ENCODE data around the gene CCT8L2.
"Not testable (repeated sequence)": the region's sequence is repeated elsewhere in the genome, so short reads cannot be mapped to it uniquely, and the experiment has no call there.

CCT8L2 gene

DNA sequence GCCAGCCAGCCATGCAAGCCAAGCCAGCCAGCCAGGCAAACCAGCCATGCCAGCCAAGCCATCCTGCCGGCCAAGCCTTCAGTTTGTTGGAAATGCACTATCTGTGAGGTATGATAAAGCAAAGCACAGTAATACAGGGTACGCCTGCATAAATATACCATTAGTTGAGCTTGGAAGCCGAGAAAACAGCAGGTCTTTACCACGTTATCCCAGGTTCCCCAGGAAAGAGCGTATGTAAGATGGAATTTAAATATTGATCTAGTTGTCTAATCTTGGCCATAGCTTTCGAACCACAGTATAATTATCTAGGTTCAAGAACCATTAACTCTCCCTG lies 24.2 kb downstream of the CCT8L2 start:
- Histone ChIP-seq H3K4me1 (ENCODE audit: insufficient read depth, low read length, severe bottlenecking) (no peaks in the 10 kb centered on the region), H3K27me3 (ENCODE audit: insufficient read depth, low read length) (no peaks in the 10 kb centered on the region), H3K9me2 (ENCODE audit: low read depth, low read length) (no peaks in the 10 kb centered on the region), H3F3A (ENCODE audit: insufficient read depth, low read length) (no peaks in the 10 kb centered on the region), H3K9me3 (ENCODE audit: low read length) (no peaks in the 10 kb centered on the region), H3K9ac (ENCODE audit: low read length) (no peak overlapping the region), H3K36me3 (ENCODE audit: insufficient read depth, low read length) (no peaks in the 10 kb centered on the region), H3K79me2 (ENCODE audit: insufficient read depth, low read length) (no peaks in the 10 kb centered on the region), H3K4me3 (ENCODE audit: low read depth, low read length, poor library complexity, severe bottlenecking) (no peak overlapping the region), H4K20me1 (ENCODE audit: insufficient read depth, low read length) (no peaks in the 10 kb centered on the region), H3K4me2 (ENCODE audit: low read length) (no peak overlapping the region), H3K27ac (ENCODE audit: low read depth, low read length, poor library complexity, severe bottlenecking) (no peak overlapping the region), H2AFZ (ENCODE audit: low read length) (no peak overlapping the region)
- TF ChIP-seq CTCF (IDR thresholded peaks at IDR 0.05; ENCODE audit: low read length) (no peak), EZH2 (IDR thresholded peaks at IDR 0.05; ENCODE audit: borderline replicate concordance, low read length) (no peak)

DNA sequence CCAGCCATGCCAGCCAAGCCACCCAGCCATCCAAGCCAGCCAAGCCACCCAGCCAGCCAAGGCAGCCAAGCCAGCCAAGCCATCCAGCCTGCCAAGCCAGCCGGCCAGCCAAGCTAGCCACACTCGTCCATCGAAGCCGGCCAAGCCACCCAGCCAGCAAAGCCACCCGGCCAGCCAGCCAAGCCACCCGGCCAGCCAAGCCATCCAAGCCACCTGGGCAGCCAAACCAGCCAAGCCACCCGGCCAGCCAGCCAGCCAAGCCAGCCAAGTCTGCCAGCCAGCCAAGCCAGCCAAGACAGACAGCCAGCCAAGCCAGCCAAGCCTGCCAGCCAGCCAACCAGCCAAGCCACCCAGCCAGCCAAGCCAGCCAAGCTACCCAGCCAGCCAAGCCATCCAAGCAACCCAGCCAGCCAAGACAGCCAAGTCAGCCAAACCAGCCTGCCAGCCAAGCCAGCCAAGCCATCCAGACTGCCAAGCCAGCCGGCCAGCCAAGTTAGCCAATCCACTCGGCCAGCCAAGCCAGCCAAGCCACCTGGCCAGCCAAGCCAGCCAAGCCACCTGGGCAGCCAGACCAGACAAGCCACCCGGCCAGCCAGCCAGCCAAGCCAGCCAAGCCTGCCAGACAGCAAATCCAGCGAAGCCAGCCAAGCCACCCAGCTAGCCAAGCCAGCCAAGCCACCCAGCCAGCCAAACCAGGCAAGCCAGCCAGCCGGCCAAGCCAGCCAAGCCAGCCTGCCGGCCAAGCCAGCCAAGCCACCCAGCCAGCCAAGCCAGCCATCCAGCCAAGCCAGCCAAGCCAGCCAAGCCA lies 24.8 kb downstream of the CCT8L2 start:
- H3K27ac ChIP-seq (ENCODE audit: low read depth, low read length, poor library complexity, severe bottlenecking); H3K4me3 ChIP-seq (ENCODE audit: low read depth, low read length, poor library complexity, severe bottlenecking); H4K20me1 ChIP-seq (ENCODE audit: insufficient read depth, low read length); H3F3A ChIP-seq (ENCODE audit: insufficient read depth, low read length); H3K79me2 ChIP-seq (ENCODE audit: insufficient read depth, low read length); H3K4me2 ChIP-seq (ENCODE audit: low read length); H3K9ac ChIP-seq (ENCODE audit: low read length); H3K9me3 ChIP-seq (ENCODE audit: low read length); H3K27me3 ChIP-seq (ENCODE audit: insufficient read depth, low read length); H2AFZ ChIP-seq (ENCODE audit: low read length); H3K36me3 ChIP-seq (ENCODE audit: insufficient read depth, low read length); H3K4me1 ChIP-seq (ENCODE audit: insufficient read depth, low read length, severe bottlenecking); H3K9me2 ChIP-seq (ENCODE audit: low read depth, low read length): not testable (repeated sequence)

DNA sequence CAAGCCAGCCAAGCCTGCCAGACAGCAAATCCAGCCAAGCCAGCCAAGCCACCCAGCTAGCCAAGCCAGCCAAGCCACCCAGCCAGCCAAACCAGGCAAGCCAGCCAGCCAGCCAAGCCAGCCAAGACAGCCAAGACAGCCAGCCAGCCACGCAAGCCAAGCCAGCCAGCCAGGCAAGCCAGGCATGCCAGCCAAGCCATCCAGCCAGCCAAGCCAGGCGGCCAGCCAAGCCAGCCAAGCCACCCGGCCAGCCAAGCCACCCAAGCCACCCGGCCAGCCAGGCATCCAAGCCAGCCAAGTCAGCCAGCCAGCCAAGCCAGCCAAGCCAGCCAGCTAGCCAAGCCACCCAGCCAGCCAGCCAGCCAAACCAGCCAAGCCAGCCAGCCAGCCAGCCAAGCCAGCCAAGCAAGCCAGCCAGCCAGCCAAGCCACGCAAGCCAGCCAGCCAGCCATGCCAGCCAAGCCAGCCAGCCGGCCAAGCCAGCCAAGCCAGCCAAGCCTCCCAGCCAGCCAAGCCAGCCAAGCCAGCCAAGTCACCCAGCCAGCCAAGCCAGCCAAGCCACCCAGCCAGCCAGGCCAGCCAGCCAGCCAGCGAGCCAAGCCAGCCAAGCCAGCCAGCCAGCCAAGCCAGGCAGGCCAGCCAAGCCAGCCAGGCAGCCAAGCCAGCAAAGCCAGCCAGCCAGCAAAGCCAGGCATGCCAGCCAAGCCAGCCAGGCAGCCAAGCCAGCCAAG lies 26.0 kb downstream of the CCT8L2 start:
- H3F3A ChIP-seq (ENCODE audit: insufficient read depth, low read length); H3K9me2 ChIP-seq (ENCODE audit: low read depth, low read length); H3K4me1 ChIP-seq (ENCODE audit: insufficient read depth, low read length, severe bottlenecking); H3K4me2 ChIP-seq (ENCODE audit: low read length); H3K9ac ChIP-seq (ENCODE audit: low read length); H3K9me3 ChIP-seq (ENCODE audit: low read length); H3K4me3 ChIP-seq (ENCODE audit: low read depth, low read length, poor library complexity, severe bottlenecking); H3K27me3 ChIP-seq (ENCODE audit: insufficient read depth, low read length); H3K27ac ChIP-seq (ENCODE audit: low read depth, low read length, poor library complexity, severe bottlenecking); H4K20me1 ChIP-seq (ENCODE audit: insufficient read depth, low read length); H3K36me3 ChIP-seq (ENCODE audit: insufficient read depth, low read length); H2AFZ ChIP-seq (ENCODE audit: low read length); H3K79me2 ChIP-seq (ENCODE audit: insufficient read depth, low read length): not testable (repeated sequence)

DNA sequence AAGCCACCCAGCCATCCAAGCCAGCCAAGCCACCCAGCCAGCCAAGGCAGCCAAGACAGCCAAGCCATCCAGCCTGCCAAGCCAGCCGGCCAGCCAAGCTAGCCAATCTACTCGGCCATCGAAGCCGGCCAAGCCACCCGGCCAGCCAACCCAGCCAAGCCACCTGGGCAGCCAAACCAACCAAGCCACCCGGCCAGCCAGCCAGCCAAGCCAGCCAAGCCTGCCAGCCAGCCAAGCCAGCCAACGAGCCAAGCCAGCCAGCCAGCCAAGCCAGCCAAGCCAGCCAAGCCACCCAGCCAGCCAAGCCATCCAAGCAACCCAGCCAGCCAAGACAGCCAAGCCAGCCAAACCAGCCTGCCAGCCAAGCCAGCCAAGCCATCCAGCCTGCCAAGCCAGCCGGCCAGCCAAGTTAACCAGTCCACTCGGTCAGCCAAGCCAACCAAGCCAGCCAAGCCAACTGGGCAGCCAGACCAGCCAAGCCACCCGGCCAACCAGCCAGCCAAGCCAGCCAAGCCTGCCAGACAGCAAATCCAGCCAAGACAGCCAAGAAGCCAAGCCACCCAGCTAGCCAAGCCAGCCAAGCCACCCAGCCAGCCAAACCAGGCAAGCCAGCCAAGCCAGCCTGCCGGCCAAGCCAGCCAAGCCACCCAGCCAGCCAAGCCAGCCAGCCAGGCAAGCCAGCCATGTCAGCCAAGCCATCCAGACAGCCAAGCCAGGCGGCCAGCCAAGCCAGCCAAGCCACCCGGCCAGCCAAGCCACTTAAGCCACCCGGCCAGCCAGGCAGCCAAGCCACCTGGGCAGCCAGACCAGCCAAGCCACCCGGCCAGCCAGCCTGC lies 26.8 kb downstream of the CCT8L2 start:
- H3K36me3 ChIP-seq (ENCODE audit: insufficient read depth, low read length); H2AFZ ChIP-seq (ENCODE audit: low read length); H3K9me2 ChIP-seq (ENCODE audit: low read depth, low read length); H4K20me1 ChIP-seq (ENCODE audit: insufficient read depth, low read length); H3K4me3 ChIP-seq (ENCODE audit: low read depth, low read length, poor library complexity, severe bottlenecking); H3K9me3 ChIP-seq (ENCODE audit: low read length); H3K4me1 ChIP-seq (ENCODE audit: insufficient read depth, low read length, severe bottlenecking); H3K79me2 ChIP-seq (ENCODE audit: insufficient read depth, low read length); H3K27me3 ChIP-seq (ENCODE audit: insufficient read depth, low read length); H3K9ac ChIP-seq (ENCODE audit: low read length); H3K27ac ChIP-seq (ENCODE audit: low read depth, low read length, poor library complexity, severe bottlenecking); H3F3A ChIP-seq (ENCODE audit: insufficient read depth, low read length); H3K4me2 ChIP-seq (ENCODE audit: low read length): not testable (repeated sequence)

- not testable (repeated sequence) for H2AFZ ChIP-seq (ENCODE audit: low read length); H3K27me3 ChIP-seq (ENCODE audit: insufficient read depth, low read length); H3K9me2 ChIP-seq (ENCODE audit: low read depth, low read length); H3K79me2 ChIP-seq (ENCODE audit: insufficient read depth, low read length); H3K4me1 ChIP-seq (ENCODE audit: insufficient read depth, low read length, severe bottlenecking); H3K27ac ChIP-seq (ENCODE audit: low read depth, low read length, poor library complexity, severe bottlenecking); H3F3A ChIP-seq (ENCODE audit: insufficient read depth, low read length); H3K4me2 ChIP-seq (ENCODE audit: low read length); H3K9ac ChIP-seq (ENCODE audit: low read length); H4K20me1 ChIP-seq (ENCODE audit: insufficient read depth, low read length); H3K4me3 ChIP-seq (ENCODE audit: low read depth, low read length, poor library complexity, severe bottlenecking); H3K9me3 ChIP-seq (ENCODE audit: low read length); H3K36me3 ChIP-seq (ENCODE audit: insufficient read depth, low read length)
Measured at GRCh38 chr22:16564837-16565584, 27.6 kb downstream of the CCT8L2 start.

Measured in OCI-LY1 (cell line).